ENCODE data around the gene SLC43A2. TPM values are rescaled to one million over a fixed set of nuclear protein-coding genes. Genes with fewer than 3 reads are reported as not detected.

The SLC43A2 gene
- total and polyA plus RNA-seq, 4 donors = 0.63 to 7.9 (median 4.7) TPM

GRCh38 chr17:1611715-1612114 is 16.9 kb downstream of the SLC43A2 start:
- H3K36me3 ChIP-seq (ENCODE audit: control insufficient read depth in 4 of 4, insufficient read depth in 3 of 4, low read depth in 1 of 4, low read length in 3 of 4) = no peaks in the 10 kb centered on the region
- H3K4me3 ChIP-seq (ENCODE audit: low read depth in 1 of 3, low read length in 3 of 3) = no peak overlapping the region
- no peak overlapping the region for H3K27ac ChIP-seq (ENCODE audit: low read depth in 1 of 2, low read length in 2 of 2)
- WGBS = 82% methylated on average over 10 of the region's 10 CpGs
- no peaks in the 10 kb centered on the region for H3K27me3 ChIP-seq (ENCODE audit: control insufficient read depth in 4 of 4, insufficient read depth in 4 of 4, low read length in 3 of 4)
- H3K9me3 ChIP-seq (ENCODE audit: control insufficient read depth in 4 of 4, low read length in 3 of 4) = no peaks in the 10 kb centered on the region
- TF ChIP-seq FOXA1 (IDR thresholded peaks at IDR 0.05) = no peak
- no peak for TF ChIP-seq REST (IDR thresholded peaks at IDR 0.05)
- TF ChIP-seq GABPA (IDR thresholded peaks at IDR 0.05 in 1 of 2, conservative IDR thresholded peaks at IDR 0.05 in 1 of 2) = no peak
- TF ChIP-seq RXRA (IDR thresholded peaks at IDR 0.05) = no peak
- TF ChIP-seq FOXA2 (IDR thresholded peaks at IDR 0.05) = no peak
- no peak for TF ChIP-seq SP1 (IDR thresholded peaks at IDR 0.05)
- no peak for TF ChIP-seq JUND (IDR thresholded peaks at IDR 0.05)
- no peak for TF ChIP-seq NR2F2 (IDR thresholded peaks at IDR 0.05)
- H3K9ac ChIP-seq (ENCODE audit: low read depth in 1 of 2, low read length in 2 of 2) = no peak overlapping the region
- peaks cover 0 to 2% (median under 1%) of the 10 kb centered on the region in 4 donors for H3K4me1 ChIP-seq (ENCODE audit: control insufficient read depth in 4 of 4, insufficient read depth in 4 of 4, low read length in 3 of 4)
- DNase-seq (ENCODE audit: low spot score) = no peak

GRCh38 chr17:1608676-1609075 is 20.0 kb downstream of the SLC43A2 start:
- no peaks in the 10 kb centered on the region for H3K36me3 ChIP-seq (ENCODE audit: control insufficient read depth in 4 of 4, insufficient read depth in 3 of 4, low read depth in 1 of 4, low read length in 3 of 4)
- no peak overlapping the region for H3K9ac ChIP-seq (ENCODE audit: low read depth in 1 of 2, low read length in 2 of 2)
- no peak overlapping the region for H3K4me3 ChIP-seq (ENCODE audit: low read depth in 1 of 3, low read length in 3 of 3)
- H3K27me3 ChIP-seq (ENCODE audit: control insufficient read depth in 4 of 4, insufficient read depth in 4 of 4, low read length in 3 of 4) = no peaks in the 10 kb centered on the region
- TF ChIP-seq JUND (IDR thresholded peaks at IDR 0.05) = no peak
- no peak for TF ChIP-seq RXRA (IDR thresholded peaks at IDR 0.05)
- TF ChIP-seq TAF1 (conservative IDR thresholded peaks at IDR 0.05) = no peak
- TF ChIP-seq FOXA2 (IDR thresholded peaks at IDR 0.05) = no peak
- no peak for TF ChIP-seq EGR1 (IDR thresholded peaks at IDR 0.05; ENCODE audit: low read depth in 2 of 2)
- TF ChIP-seq FOXA1 (IDR thresholded peaks at IDR 0.05) = no peak
- TF ChIP-seq NR2F2 (IDR thresholded peaks at IDR 0.05) = no peak
- TF ChIP-seq, protein P1, sequence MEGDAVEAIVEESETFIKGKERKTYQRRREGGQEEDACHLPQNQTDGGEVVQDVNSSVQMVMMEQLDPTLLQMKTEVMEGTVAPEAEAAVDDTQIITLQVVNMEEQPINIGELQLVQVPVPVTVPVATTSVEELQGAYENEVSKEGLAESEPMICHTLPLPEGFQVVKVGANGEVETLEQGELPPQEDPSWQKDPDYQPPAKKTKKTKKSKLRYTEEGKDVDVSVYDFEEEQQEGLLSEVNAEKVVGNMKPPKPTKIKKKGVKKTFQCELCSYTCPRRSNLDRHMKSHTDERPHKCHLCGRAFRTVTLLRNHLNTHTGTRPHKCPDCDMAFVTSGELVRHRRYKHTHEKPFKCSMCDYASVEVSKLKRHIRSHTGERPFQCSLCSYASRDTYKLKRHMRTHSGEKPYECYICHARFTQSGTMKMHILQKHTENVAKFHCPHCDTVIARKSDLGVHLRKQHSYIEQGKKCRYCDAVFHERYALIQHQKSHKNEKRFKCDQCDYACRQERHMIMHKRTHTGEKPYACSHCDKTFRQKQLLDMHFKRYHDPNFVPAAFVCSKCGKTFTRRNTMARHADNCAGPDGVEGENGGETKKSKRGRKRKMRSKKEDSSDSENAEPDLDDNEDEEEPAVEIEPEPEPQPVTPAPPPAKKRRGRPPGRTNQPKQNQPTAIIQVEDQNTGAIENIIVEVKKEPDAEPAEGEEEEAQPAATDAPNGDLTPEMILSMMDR (IDR thresholded peaks at IDR 0.05; ENCODE audit: low read depth, low read length, missing input control) = no peak
- no peak for TF ChIP-seq GABPA (IDR thresholded peaks at IDR 0.05 in 1 of 2, conservative IDR thresholded peaks at IDR 0.05 in 1 of 2)
- no peak for TF ChIP-seq SP1 (IDR thresholded peaks at IDR 0.05)
- no peak for TF ChIP-seq YY1 (IDR thresholded peaks at IDR 0.05)
- TF ChIP-seq RAD21 (IDR thresholded peaks at IDR 0.05) = no peak
- no peak for DNase-seq (ENCODE audit: low spot score)
- H3K27ac ChIP-seq (ENCODE audit: low read depth in 1 of 2, low read length in 2 of 2) = no peak overlapping the region
- peaks cover 0 to 5% (median 2%) of the 10 kb centered on the region in 4 donors for H3K4me1 ChIP-seq (ENCODE audit: control insufficient read depth in 4 of 4, insufficient read depth in 4 of 4, low read length in 3 of 4)
- H3K9me3 ChIP-seq (ENCODE audit: control insufficient read depth in 4 of 4, low read length in 3 of 4) = no peaks in the 10 kb centered on the region
- WGBS = 94% methylated on average over 7 of the region's 7 CpGs

DNA sequence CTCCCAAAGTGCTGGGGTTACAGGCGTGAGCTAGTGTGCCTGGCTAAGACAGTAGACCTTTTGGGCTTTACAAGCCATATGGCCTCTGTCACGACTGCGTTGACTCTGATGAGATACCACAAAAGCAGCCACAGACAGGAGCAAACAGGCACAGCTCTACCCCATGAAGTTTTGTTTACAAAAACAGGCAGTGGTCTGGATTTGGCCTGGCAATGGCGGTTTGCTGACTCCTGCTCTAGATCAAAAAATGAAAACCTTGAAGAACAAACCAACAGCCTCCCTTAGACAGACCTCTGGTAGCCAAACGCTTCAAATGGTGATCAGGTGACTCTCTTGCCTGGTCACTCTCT is 20.7 kb downstream of the SLC43A2 start:
- WGBS = 87% methylated on average over 5 of the region's 5 CpGs
- no peaks in the 10 kb centered on the region for H3K36me3 ChIP-seq (ENCODE audit: control insufficient read depth in 4 of 4, insufficient read depth in 3 of 4, low read depth in 1 of 4, low read length in 3 of 4)
- H3K9ac ChIP-seq (ENCODE audit: low read depth in 1 of 2, low read length in 2 of 2) = no peak overlapping the region
- peaks cover 0 to 5% (median 2%) of the 10 kb centered on the region in 4 donors for H3K4me1 ChIP-seq (ENCODE audit: control insufficient read depth in 4 of 4, insufficient read depth in 4 of 4, low read length in 3 of 4)
- no peak for DNase-seq (ENCODE audit: low spot score)
- H3K27me3 ChIP-seq (ENCODE audit: control insufficient read depth in 4 of 4, insufficient read depth in 4 of 4, low read length in 3 of 4) = no peaks in the 10 kb centered on the region
- H3K9me3 ChIP-seq (ENCODE audit: control insufficient read depth in 4 of 4, low read length in 3 of 4) = no peaks in the 10 kb centered on the region
- H3K4me3 ChIP-seq (ENCODE audit: low read depth in 1 of 3, low read length in 3 of 3) = no peak overlapping the region
- H3K27ac ChIP-seq (ENCODE audit: low read depth in 1 of 2, low read length in 2 of 2) = no peak overlapping the region
- TF ChIP-seq REST (IDR thresholded peaks at IDR 0.05) = no peak
- no peak for TF ChIP-seq JUND (IDR thresholded peaks at IDR 0.05)
- TF ChIP-seq SP1 (IDR thresholded peaks at IDR 0.05) = no peak
- no peak for TF ChIP-seq YY1 (IDR thresholded peaks at IDR 0.05)
- TF ChIP-seq HNF4A (conservative IDR thresholded peaks at IDR 0.05) = no peak
- no peak for TF ChIP-seq RXRA (IDR thresholded peaks at IDR 0.05)
- TF ChIP-seq, protein P2, sequence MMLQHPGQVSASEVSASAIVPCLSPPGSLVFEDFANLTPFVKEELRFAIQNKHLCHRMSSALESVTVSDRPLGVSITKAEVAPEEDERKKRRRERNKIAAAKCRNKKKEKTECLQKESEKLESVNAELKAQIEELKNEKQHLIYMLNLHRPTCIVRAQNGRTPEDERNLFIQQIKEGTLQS (IDR thresholded peaks at IDR 0.05) = no peak
- TF ChIP-seq NR2F2 (IDR thresholded peaks at IDR 0.05) = no peak
- no peak for TF ChIP-seq EGR1 (IDR thresholded peaks at IDR 0.05; ENCODE audit: low read depth in 2 of 2)
- no peak for TF ChIP-seq TAF1 (conservative IDR thresholded peaks at IDR 0.05)
- TF ChIP-seq, protein P1 (IDR thresholded peaks at IDR 0.05; ENCODE audit: low read depth, low read length, missing input control) = no peak

Measured in liver (tissue), 9 donors.